ENCODE measurements around the gene MEG3. TPM values are rescaled to one million over a fixed set of nuclear protein-coding genes. Genes with fewer than 3 reads are reported as not detected.

MEG3 gene
- total RNA-seq, 2 donors from 2014 or later = not detected

DNA sequence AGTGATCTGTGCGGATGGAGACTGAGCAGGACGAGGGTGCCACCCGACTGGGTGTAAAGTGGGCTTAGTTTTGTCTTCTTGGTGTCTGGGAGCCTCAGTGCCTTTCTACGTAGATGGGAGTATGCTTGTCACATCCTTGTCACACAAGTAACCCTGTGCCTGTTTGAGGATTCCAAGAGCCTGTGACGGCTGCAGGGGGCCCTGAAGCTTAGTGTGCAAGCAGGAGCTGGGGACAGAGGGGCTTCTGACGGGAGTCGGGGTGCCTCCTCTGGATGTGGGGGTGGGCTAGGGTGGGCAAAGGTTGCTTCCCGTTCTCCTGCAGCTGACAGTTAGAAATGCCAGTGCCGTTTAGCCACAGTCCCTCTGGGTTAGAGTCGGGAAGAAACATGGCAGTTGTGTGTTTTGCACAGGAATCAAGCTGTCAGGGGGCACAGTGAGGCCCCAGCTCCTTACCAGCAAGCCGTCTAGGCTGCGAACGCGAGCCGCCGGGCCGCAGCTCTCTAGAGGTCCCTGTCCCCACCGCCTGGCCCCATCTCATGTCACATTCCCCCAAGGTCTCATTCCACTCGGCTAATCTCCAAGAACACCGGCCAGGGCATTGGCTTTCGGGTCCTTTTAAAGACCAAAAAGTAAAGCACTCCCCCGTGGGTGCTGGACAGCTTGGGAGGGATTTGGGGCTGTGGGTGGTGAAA, 70.6 kb downstream of the MEG3 start:
- no peak for DNase-seq
- no peaks in the 10 kb centered on the region for H3K36me3 Mint-ChIP-seq (ENCODE audit: insufficient read depth in 2 of 2)
- H3K9me3 Mint-ChIP-seq = no peaks in the 10 kb centered on the region
- peaks cover 26% of the 10 kb centered on the region for H3K27me3 Mint-ChIP-seq (ENCODE audit: low read depth)
- ATAC-seq (replicated peaks in 1 of 2) = no peak
- no peak overlapping the region for H3K27ac Mint-ChIP-seq
- H3K4me1 Mint-ChIP-seq (ENCODE audit: low read depth) = no peaks in the 10 kb centered on the region
- no peak overlapping the region for H3K4me3 Mint-ChIP-seq

DNA sequence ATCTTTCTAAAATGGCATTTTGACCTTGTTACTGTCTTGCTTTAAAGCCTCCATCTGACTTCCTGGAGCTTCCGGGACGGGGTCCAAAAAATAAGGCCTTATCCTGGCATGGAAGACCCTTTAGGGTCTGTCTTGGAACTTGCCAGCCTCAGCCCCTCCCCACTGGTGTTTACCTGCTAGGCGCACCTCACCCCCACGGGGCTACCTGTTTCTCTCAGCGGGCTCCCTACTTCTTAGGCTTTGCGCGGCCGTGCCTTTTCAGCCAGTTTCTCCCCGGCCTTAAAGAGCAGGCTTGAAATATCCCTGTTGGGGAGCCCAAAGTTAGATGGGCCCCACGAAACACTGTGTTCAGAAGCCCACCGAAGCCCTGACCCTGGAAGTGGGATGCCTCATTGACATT, 72.5 kb downstream of the MEG3 start:
- no peak overlapping the region for H3K27ac Mint-ChIP-seq
- no peaks in the 10 kb centered on the region for H3K4me1 Mint-ChIP-seq (ENCODE audit: low read depth)
- no peak overlapping the region for H3K4me3 Mint-ChIP-seq
- H3K36me3 Mint-ChIP-seq (ENCODE audit: insufficient read depth in 2 of 2) = peaks cover 0 to 2% of the 10 kb centered on the region in 2 donors
- DNase-seq (no peak), ATAC-seq (replicated peaks in 1 of 2) (no peak)
- H3K9me3 Mint-ChIP-seq = no peaks in the 10 kb centered on the region
- peaks cover 38% of the 10 kb centered on the region for H3K27me3 Mint-ChIP-seq (ENCODE audit: low read depth)

DNA sequence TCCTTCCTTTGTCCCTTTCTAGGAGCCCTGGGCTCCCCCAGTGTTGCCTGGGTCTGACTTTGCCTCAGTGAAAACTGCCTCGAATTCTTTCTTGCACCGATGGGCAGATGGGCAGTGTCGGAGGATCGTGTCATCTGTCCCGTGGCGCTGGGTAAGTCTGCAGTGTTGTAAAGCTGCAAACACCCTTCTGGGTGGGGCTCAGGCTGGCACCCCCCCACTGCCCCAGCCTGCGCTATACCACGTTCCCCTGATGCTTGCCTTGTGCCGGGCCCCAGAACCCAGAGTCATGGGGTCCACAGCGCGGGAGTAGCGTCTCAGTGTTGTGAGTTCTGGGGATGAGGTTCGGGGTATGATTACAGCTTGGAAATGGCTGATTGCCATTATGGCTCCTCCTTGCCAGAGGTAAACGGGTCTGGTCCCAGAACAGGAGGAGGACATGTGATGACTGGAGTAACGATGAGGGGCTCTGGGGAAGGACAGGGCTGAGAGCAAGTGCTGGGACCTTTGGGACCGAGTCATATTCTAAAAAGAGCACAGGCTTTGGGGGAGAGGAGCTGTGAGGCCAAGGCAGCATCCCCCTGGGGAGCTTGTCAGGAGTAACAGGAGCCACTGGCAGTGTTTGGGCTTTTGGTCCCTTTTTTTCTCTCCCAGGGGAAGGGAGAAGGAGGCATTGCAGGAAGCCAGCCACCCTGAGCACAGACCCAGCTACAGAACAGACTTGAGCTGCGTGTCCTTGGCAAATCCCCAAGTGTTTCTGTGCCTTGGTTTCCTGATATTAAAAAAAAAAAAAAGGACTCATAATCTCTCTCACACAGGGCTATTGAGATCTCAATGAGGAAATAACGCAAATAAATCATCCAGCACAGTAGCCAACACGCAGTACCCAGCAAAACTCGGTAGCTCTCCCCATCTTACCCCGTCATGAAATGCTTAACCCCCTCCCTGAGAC, 73.3 kb downstream of the MEG3 start:
- H3K9me3 Mint-ChIP-seq = no peaks in the 10 kb centered on the region
- H3K27ac Mint-ChIP-seq = no peak overlapping the region
- no peak overlapping the region for H3K4me3 Mint-ChIP-seq
- no peak for ATAC-seq (replicated peaks in 1 of 2)
- peaks cover 38% of the 10 kb centered on the region for H3K27me3 Mint-ChIP-seq (ENCODE audit: low read depth)
- H3K36me3 Mint-ChIP-seq (ENCODE audit: insufficient read depth in 2 of 2) = peaks cover 0 to 2% of the 10 kb centered on the region in 2 donors
- no peaks in the 10 kb centered on the region for H3K4me1 Mint-ChIP-seq (ENCODE audit: low read depth)
- DNase-seq = no peak

DNA sequence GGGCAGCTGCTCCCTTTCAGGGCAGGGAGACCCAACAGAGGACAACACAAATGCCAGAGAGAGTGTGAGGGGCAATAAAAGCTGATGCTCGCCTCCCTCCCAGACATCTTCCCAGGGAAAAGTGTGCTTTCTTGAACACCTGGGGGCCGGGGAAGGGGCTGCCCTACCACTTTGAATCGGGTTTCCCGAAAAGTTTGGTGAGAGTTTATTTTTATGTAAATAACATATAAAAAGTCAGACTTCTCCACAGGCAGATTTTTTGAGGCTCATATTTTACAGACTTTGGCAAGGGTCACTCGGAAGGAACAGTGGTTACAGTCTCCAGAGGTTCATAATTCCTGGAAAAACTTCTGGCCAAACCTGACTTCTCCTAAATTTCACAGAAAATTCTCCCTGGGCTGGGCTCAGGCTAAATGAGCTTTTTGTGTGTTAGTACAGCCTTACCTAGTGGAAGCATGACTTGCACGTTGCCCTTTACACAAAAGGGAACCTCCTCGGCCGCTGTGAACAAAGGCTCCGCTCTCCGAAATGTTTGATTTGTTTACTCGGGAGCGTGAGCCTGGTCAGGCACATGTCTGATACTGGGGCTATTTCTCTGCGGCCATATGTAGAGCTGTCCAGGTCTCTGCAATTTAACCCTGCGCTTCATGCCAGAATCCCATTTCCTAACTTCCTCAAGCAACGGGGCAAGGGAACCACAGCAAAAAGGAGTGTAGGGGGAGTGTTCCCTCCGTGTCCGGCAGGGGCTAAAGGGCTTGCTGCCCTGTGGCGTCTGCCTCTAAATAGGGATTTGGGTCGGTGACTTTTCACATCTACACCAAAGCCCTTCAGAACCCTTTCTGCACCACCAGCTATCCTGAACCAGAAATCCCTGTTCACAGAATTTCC, 74.2 kb downstream of the MEG3 start:
- Mint-ChIP-seq H3K27ac (no peak overlapping the region), H3K36me3 (ENCODE audit: insufficient read depth in 2 of 2) (peaks cover 0 to 2% of the 10 kb centered on the region in 2 donors), H3K4me3 (no peak overlapping the region), H3K4me1 (ENCODE audit: low read depth) (no peaks in the 10 kb centered on the region), H3K9me3 (no peaks in the 10 kb centered on the region), H3K27me3 (ENCODE audit: low read depth) (peaks cover 38% of the 10 kb centered on the region)
- no peak for ATAC-seq (replicated peaks in 1 of 2)
- DNase-seq = no peak

DNA sequence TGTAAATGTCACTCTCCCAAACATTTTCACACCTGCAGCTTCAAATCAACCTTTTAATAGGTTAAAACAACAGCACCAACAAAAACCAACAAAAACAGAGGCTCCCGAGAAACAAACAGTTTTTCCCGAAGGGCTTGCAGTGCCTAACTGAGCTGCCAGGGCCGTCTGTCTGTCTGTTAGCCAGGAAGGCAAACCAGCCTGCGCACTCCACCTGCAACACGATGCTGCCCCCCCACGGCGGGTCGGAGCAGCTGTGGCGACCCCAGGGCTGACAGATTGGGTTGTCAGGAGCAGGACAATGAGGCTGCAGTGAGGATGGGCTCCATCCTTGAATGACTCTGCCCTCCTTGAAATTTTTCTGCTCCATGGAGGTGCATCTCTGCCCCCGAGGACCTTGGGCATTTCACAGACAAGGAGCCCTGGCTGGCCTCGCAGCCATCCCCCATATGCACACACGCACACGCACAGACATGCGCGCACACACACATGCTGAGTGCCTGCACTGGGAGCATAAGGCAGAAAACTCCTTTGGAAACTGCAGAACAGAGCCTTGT, 75.0 kb downstream of the MEG3 start:
- ATAC-seq (replicated peaks in 1 of 2) (peak in 1 of 2 donors; percentile 17), DNase-seq (peak; percentile 21 to 41)
- no peaks in the 10 kb centered on the region for H3K4me1 Mint-ChIP-seq (ENCODE audit: low read depth)
- H3K27ac Mint-ChIP-seq = no peak overlapping the region
- H3K4me3 Mint-ChIP-seq = no peak overlapping the region
- peaks cover 44% of the 10 kb centered on the region for H3K27me3 Mint-ChIP-seq (ENCODE audit: low read depth)
- H3K36me3 Mint-ChIP-seq (ENCODE audit: insufficient read depth in 2 of 2) = peaks cover 0 to 2% of the 10 kb centered on the region in 2 donors
- no peaks in the 10 kb centered on the region for H3K9me3 Mint-ChIP-seq

DNA sequence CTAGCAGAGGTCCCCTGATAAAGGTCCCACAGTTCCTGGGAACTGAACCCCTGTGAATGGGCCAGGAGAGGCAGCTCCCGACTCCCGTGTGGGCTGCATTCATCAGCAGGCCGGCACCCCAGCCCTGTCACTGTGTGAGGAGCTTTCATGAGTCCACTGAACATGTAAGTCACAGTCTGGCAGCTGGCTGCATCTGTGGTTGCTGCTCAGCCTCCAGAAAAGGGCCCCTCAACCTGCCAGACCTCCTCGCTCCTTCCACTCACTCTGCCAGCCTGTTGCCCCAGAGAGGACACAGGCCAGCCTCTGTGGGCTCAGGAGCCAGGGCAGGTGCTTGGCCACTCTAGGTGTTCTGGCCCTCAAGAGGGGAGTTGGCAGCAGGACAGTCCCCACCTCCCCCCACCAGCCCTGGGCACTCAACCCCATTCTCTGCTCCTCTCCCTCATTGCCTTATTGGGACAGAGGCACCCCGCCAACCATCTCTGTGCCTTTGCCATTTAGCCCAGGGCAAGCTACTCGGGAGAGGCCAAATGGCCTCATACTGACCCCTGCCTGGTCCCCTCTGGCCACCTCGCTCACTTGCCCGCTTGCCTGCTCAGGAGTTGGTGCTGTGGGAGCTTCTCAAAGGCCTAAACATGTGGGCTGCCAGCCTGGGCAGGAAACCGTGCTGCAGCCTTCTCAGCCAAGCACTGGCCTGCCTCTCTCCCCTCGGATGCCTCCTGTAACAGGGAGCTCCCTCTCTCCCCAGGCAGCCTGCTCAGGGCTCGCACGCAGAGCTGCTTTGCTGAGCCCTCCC, 75.7 kb downstream of the MEG3 start:
- Mint-ChIP-seq H3K4me3 (no peak overlapping the region), H3K36me3 (ENCODE audit: insufficient read depth in 2 of 2) (peaks cover 0 to 2% of the 10 kb centered on the region in 2 donors), H3K9me3 (no peaks in the 10 kb centered on the region), H3K27me3 (ENCODE audit: low read depth) (peaks cover 45% of the 10 kb centered on the region), H3K27ac (no peak overlapping the region), H3K4me1 (ENCODE audit: low read depth) (no peaks in the 10 kb centered on the region)
- ATAC-seq (replicated peaks in 1 of 2) (no peak), DNase-seq (no peak)

DNA sequence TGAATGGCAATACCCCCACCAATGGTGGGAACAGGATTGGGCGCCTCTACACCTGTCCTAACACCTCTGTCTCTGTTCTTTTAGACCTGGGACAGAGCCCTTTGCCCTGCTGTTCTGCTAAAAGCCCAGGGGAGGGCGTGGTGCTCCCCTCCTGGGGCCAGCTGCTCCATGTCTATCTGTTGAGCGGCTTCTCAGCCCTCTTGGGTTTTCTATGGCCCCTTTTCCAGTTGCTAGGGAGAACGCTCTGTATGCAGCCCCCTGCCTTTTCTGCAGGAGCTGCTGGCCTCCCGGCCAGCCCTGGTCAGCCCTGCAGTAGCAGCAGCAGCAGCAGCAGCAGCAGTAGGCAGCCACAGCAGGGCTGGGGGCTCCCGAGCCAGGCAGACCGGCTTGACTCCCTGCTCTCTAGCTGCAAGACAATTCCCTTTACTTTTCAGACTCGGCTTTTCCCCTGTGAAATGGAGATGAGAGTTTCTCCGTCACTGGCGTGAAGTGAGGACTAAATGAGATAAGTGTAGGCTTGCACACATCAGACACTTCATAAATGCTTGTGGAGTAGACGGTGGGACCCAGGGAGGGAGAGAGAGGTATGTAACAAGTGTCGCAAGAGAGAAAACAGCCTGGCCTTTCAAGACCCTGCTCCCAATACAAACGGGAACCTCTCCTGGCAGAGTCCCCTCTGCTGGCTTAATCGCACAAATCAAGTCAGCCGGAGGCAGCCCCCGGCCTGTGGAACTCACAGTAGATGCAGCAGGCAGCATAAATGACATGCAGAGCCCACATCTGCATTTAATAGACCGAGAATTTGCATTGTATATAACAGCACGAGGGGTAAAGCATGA, 76.6 kb downstream of the MEG3 start:
- Mint-ChIP-seq H3K27me3 (ENCODE audit: low read depth) (peaks cover 51% of the 10 kb centered on the region), H3K4me3 (no peak overlapping the region), H3K36me3 (ENCODE audit: insufficient read depth in 2 of 2) (peaks cover 0 to 2% of the 10 kb centered on the region in 2 donors), H3K4me1 (ENCODE audit: low read depth) (no peaks in the 10 kb centered on the region), H3K9me3 (no peaks in the 10 kb centered on the region), H3K27ac (no peak overlapping the region)
- ATAC-seq (replicated peaks in 1 of 2) = no peak
- DNase-seq = no peak

DNA sequence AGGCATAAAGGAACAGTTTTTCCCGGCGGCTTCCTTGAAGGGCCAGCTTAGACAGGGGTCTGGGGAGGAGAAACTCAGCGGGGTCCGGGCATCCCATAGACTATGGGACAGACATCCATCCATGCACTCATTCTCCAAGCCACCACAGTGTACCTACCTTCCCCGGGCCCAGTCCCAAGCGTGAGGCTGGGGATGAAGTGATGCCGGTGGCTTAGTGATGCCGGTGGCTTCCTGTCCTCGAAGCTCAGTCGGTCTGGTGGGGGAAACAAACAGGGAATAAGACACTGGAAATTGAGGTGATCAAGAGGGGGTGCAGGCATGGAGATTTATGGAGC, 77.2 kb downstream of the MEG3 start:
- Mint-ChIP-seq H3K36me3 (ENCODE audit: insufficient read depth in 2 of 2) (peaks cover 0 to 2% of the 10 kb centered on the region in 2 donors), H3K9me3 (no peaks in the 10 kb centered on the region), H3K4me1 (ENCODE audit: low read depth) (no peaks in the 10 kb centered on the region), H3K27me3 (ENCODE audit: low read depth) (peaks cover 51% of the 10 kb centered on the region), H3K4me3 (no peak overlapping the region), H3K27ac (no peak overlapping the region)
- ATAC-seq (replicated peaks in 1 of 2) (no peak), DNase-seq (no peak)

DNA sequence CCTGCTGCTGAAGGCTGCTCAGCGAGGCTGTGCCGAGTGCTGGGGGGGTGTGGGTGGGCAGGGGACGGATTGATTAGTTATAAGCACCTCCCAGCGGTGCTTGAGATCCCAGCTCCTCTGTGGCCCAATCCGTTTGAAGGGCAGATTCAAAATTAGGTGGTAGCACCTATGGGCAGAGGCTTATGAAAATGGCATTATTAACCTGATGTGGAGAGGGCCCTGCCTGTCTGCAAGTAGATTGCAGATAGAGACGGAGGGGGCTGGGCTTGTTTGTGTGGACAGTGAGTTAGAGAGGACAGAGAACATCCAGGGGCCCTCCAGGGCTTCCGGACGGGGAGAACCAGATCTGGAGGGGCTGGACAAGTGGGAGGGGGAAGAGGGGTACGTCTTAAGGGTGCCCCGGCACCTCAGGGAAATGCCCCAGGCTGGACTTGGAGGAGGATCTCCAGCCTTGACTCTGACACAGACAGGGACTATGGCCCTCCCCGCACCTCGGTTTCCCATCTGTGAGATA, 77.8 kb downstream of the MEG3 start, which contains the start of gene RTL1:
TSS of gene RTL1 (minus strand) at position 51 of the 514 bp plus-strand sequence. CDS start 18,934 bp downstream, outside the sequence.
- Mint-ChIP-seq H3K27ac (no peak within 1 kb of the TSS), H3K36me3 (ENCODE audit: insufficient read depth in 2 of 2) (peaks cover 0 to 2% of the 10 kb centered on the region in 2 donors), H3K9me3 (no peaks in the 10 kb centered on the region), H3K4me3 (no peak within 1 kb of the TSS), H3K4me1 (ENCODE audit: low read depth) (no peaks in the 10 kb centered on the region), H3K27me3 (ENCODE audit: low read depth) (peaks cover 49% of the 10 kb centered on the region)
- ATAC-seq (replicated peaks in 1 of 2) = no peak
- no peak for DNase-seq

DNA sequence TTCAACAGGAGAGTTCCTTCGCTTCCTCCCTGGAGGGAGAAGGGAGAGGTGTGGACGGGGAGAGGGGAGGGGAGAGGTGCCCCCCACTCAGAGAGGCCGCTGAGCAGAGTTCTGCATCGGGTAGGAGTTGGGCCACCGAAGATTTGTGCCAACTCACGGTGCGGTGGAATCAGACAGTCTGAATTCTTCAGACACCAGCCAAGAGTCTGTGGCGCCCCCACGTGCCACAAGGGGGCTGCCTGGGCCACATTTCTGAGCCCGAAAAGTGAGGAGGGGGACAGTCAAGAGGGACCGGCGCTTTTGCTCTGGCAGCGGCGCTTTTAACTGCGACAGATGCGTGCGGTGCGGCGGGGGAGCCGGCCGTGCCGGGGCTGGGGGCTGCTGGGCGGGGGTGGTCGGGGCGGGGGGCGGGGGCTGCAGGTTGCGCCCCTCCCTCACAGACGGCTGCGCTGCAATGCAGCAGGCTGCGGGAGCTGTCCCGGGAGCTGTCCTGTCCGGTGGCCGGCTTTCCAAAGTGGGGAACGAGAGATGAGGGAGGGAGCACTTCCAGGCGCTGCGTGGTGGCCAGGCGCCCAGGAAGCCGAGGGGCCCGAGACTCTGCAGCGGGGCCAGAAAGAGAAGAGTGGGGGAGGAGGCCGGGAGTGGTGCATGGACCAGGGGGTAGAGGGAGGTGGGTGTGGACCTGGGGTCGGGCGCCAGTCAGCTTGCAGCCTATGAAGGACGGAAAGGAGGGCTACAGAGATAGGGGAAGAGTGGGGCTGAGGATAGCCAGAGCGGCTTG, 78.6 kb downstream of the MEG3 start:
- no peaks in the 10 kb centered on the region for H3K4me1 Mint-ChIP-seq (ENCODE audit: low read depth)
- peaks cover 41% of the 10 kb centered on the region for H3K27me3 Mint-ChIP-seq (ENCODE audit: low read depth)
- no peak overlapping the region for H3K4me3 Mint-ChIP-seq
- H3K9me3 Mint-ChIP-seq = no peaks in the 10 kb centered on the region
- no peak overlapping the region for H3K27ac Mint-ChIP-seq
- ATAC-seq (replicated peaks in 1 of 2) (no peak), DNase-seq (no peak)
- peaks cover 0 to 2% of the 10 kb centered on the region in 2 donors for H3K36me3 Mint-ChIP-seq (ENCODE audit: insufficient read depth in 2 of 2)

DNA sequence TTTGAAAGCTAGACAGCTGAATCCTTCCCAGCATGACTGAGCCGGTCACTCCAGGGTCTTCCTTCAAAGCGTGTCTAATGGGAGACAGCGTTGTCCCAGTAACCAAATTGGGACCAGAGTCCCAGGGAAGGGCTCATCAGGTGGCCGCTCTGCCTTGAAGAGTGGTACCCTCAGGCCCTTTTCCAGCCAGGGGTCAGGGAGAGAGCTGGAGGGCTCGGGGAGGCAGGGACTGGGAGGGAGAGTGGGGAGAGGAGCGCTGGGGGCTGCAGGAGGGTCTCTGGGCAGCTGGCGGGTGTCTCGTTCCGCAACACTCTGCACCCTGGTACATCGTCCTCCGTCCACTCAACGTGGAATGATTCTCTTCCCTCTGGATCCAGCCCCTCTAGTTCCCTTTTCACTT, 79.2 kb downstream of the MEG3 start:
- ATAC-seq (replicated peaks in 1 of 2) = no peak
- Mint-ChIP-seq H3K9me3 (no peaks in the 10 kb centered on the region), H3K36me3 (ENCODE audit: insufficient read depth in 2 of 2) (peaks cover 0 to 2% of the 10 kb centered on the region in 2 donors), H3K27ac (no peak overlapping the region), H3K27me3 (ENCODE audit: low read depth) (peaks cover 34% of the 10 kb centered on the region), H3K4me1 (ENCODE audit: low read depth) (no peaks in the 10 kb centered on the region), H3K4me3 (no peak overlapping the region)
- DNase-seq = no peak
